DMS79 treated with DMSO at 0.1 percent for 48 hours (cell line): ENCODE measurements around the gene ASB12.

Experiments
- DNase-seq: peaks from one replicate; lab custom pipeline; 2025; lab: John Stamatoyannopoulos, UW

Gene ASB12

GRCh38 chrX:64186974-64187761 is 43.2 kb downstream of the ASB12 start:
- DNase-seq: no peak

- DNase-seq: no peak
Observed at GRCh38 chrX:64184396-64184795, 46.0 kb downstream of the ASB12 start.

- peak; percentile 28 for DNase-seq
Observed at GRCh38 chrX:64182208-64182607, 48.2 kb downstream of the ASB12 start.

GRCh38 chrX:64176876-64177275 is 53.5 kb downstream of the ASB12 start:
- no peak for DNase-seq
